ENCODE results near the gene RAB31.

RAB31 gene

DNA sequence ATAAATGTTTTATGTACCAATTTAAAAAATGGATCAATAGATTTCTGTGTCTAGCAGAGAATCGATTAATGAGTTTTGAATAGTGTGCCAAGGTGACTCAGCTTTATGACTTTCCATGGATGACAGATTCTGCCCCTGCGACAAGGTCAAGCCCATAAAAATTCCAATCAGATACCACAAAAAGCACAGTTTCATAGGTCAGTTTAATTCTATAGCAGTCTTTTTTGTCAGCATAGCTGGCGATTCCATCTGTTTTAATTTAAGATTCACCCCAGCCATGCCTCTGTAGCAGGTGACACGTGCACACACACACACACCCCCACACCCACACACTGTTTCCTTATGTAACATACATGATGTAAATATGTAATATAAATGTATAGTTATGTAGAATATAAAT is 28.9 kb downstream of the RAB31 start:
- Histone ChIP-seq H3K4me3 (ENCODE audit: low read length) (no peak overlapping the region), H3K27me3 (ENCODE audit: control insufficient read depth, insufficient read depth, low read length) (no peaks in the 10 kb centered on the region), H3K4me1 (ENCODE audit: control insufficient read depth, insufficient read depth, low read length) (peaks cover 7% of the 10 kb centered on the region), H3K36me3 (ENCODE audit: control insufficient read depth, insufficient read depth, low read length) (no peaks in the 10 kb centered on the region), H3K9me3 (ENCODE audit: control insufficient read depth, insufficient read depth, low read length) (no peaks in the 10 kb centered on the region), H3K27ac (ENCODE audit: low read length) (no peak overlapping the region)
- no peak for DNase-seq (ENCODE audit: low read depth, low spot score)
- WGBS (ENCODE audit: insufficient coverage, insufficient read length), result no CpG with 5 or more reads among the region's 4 CpGs

DNA sequence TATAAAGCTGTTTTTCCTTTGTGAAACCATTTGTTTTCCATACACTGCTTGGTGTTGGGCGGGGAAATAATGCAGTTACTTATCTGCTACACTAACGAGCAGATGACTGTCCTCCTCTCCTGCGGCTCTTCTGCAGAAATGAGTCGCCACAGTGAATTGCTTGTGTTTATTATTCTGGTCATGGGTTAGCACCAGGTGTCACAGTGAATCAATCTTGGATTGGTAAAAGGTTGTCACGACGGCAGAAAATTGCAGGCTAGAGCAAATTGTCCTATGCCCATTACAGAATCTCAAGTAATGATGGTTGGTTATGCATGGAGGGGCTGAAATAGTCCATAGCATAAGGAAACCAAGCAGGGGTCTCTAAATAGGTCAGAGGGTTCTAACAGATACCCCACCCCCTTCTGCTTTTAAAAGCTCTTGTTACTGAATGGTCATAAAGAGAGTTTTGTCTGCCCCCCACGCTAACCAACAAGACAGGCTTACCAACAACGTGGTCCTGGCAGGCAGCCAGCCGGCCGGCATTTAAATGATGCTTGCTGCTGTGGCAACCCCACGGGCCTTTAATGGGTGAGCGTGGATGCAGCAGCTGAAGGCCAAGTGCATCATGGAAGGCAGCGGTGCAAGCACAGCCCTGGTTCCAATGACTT is 29.5 kb downstream of the RAB31 start:
- DNase-seq (ENCODE audit: low read depth, low spot score), result no peak
- Histone ChIP-seq H3K27me3 (ENCODE audit: control insufficient read depth, insufficient read depth, low read length) (no peaks in the 10 kb centered on the region), H3K27ac (ENCODE audit: low read length) (no peak overlapping the region), H3K4me1 (ENCODE audit: control insufficient read depth, insufficient read depth, low read length) (peaks cover 8% of the 10 kb centered on the region), H3K36me3 (ENCODE audit: control insufficient read depth, insufficient read depth, low read length) (no peaks in the 10 kb centered on the region), H3K9me3 (ENCODE audit: control insufficient read depth, insufficient read depth, low read length) (no peaks in the 10 kb centered on the region), H3K4me3 (ENCODE audit: low read length) (no peak overlapping the region)
- no CpG with 5 or more reads among the region's 13 CpGs for WGBS (ENCODE audit: insufficient coverage, insufficient read length)

DNA sequence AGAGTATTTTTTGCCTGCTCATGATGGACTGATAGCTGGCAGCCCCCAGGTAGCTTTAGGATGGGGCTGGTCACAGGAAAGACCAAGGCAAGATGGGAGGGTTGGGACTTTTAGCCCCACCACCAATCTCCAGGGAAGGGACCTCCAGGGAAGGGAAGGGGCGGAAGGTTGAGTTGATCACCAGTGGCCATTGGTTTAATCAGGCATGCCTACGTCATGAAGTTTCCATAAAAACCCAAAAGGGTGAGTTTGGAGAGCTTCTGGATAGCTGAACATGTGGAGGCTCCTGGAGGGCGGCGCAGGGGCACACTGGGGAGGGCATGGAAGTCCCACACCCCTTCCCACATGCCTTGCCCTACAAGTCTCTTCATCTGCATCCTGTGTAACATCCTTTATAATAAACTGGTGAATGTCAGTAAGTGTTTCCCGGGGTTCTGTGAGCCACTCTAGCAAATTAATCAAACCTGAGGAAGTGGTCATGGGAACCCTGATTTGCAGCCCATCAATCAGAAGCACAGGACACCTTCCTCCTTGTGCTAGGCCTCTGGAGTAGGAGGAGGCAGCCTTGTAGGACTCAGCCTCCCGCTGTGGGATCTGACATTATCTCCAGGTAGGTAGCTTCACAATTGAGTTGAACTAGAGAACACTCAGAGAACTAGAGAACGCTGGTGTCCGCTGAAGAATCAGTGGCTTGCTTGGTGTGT is 30.3 kb downstream of the RAB31 start:
- H3K4me1 ChIP-seq (ENCODE audit: control insufficient read depth, insufficient read depth, low read length), result peaks cover 10% of the 10 kb centered on the region
- H3K36me3 ChIP-seq (ENCODE audit: control insufficient read depth, insufficient read depth, low read length), result no peaks in the 10 kb centered on the region
- H3K27me3 ChIP-seq (ENCODE audit: control insufficient read depth, insufficient read depth, low read length), result no peaks in the 10 kb centered on the region
- no peak overlapping the region for H3K27ac ChIP-seq (ENCODE audit: low read length)
- DNase-seq (ENCODE audit: low read depth, low spot score), result no peak
- WGBS (ENCODE audit: insufficient coverage, insufficient read length), result no CpG with 5 or more reads among the region's 8 CpGs
- no peak overlapping the region for H3K4me3 ChIP-seq (ENCODE audit: low read length)
- no peaks in the 10 kb centered on the region for H3K9me3 ChIP-seq (ENCODE audit: control insufficient read depth, insufficient read depth, low read length)

DNA sequence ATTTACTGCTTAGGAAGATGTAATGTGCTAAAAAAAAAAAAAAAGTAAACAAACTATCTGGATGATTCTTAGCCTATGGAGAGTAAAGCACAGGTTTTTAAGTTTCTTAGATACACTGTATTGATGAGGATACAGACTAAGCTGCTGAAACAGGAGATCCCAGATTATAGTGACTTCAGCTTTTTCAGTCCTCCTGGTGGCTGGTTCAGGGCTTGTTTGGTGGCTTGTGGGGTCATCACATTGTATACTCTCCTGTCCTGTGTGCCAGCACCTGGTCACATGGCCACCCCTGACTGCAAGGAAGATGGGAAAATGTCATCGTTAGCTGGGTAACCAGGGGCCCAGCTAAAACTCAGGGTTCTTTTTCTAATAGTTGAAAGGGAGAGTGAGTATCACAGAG is 31.4 kb downstream of the RAB31 start:
- WGBS (ENCODE audit: insufficient coverage, insufficient read length), result no CpG with 5 or more reads among the region's 1 CpG
- no peak overlapping the region for H3K4me3 ChIP-seq (ENCODE audit: low read length)
- no peaks in the 10 kb centered on the region for H3K27me3 ChIP-seq (ENCODE audit: control insufficient read depth, insufficient read depth, low read length)
- H3K27ac ChIP-seq (ENCODE audit: low read length), result no peak overlapping the region
- no peaks in the 10 kb centered on the region for H3K9me3 ChIP-seq (ENCODE audit: control insufficient read depth, insufficient read depth, low read length)
- DNase-seq (ENCODE audit: low read depth, low spot score), result no peak
- H3K36me3 ChIP-seq (ENCODE audit: control insufficient read depth, insufficient read depth, low read length), result no peaks in the 10 kb centered on the region
- peaks cover 11% of the 10 kb centered on the region for H3K4me1 ChIP-seq (ENCODE audit: control insufficient read depth, insufficient read depth, low read length)

DNA sequence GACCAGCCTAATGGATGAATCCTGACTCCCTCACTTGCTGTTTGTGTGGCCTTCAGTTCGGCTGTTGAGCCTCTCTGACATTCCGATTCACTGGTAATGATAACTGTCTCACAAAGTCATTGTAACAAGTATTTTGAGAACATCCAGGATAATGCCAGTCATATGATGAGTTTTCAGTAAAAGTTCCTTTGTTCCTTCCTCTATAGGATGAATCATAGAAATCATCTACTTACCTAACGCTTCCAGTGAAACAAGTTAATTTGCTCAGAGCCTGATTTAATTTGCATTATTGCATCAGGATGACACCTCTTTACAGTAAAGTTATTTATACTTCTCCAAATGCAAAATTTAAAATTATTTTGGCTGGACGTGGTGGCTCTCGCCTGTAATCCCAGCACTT is 32.0 kb downstream of the RAB31 start:
- no peak for DNase-seq (ENCODE audit: low read depth, low spot score)
- no peaks in the 10 kb centered on the region for H3K27me3 ChIP-seq (ENCODE audit: control insufficient read depth, insufficient read depth, low read length)
- peaks cover 11% of the 10 kb centered on the region for H3K4me1 ChIP-seq (ENCODE audit: control insufficient read depth, insufficient read depth, low read length)
- no peak overlapping the region for H3K27ac ChIP-seq (ENCODE audit: low read length)
- no CpG with 5 or more reads among the region's 5 CpGs for WGBS (ENCODE audit: insufficient coverage, insufficient read length)
- no peaks in the 10 kb centered on the region for H3K36me3 ChIP-seq (ENCODE audit: control insufficient read depth, insufficient read depth, low read length)
- no peaks in the 10 kb centered on the region for H3K9me3 ChIP-seq (ENCODE audit: control insufficient read depth, insufficient read depth, low read length)
- H3K4me3 ChIP-seq (ENCODE audit: low read length), result no peak overlapping the region

DNA sequence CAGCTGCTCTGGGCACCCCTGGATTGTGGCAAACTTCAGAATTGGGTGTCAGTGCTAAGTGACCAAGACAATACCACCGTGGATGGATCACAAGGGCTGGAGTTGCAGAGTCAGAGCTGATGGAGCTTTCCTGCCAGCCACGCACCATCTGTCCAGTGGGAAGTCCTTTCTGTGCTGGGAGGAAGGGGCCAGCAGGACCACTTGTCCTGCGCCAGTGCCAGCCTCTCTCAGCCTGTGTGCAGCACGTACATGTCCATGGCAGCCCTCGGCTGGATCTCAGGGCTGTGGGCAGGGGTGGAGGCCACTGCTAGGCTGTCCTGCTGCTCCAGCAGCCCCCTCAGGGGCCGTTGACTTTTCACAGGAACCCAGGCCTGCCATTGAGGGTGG is 33.3 kb downstream of the RAB31 start:
- Histone ChIP-seq H3K4me3 (ENCODE audit: low read length) (no peak overlapping the region), H3K27ac (ENCODE audit: low read length) (no peak overlapping the region), H3K4me1 (ENCODE audit: control insufficient read depth, insufficient read depth, low read length) (peaks cover 11% of the 10 kb centered on the region), H3K27me3 (ENCODE audit: control insufficient read depth, insufficient read depth, low read length) (no peaks in the 10 kb centered on the region), H3K36me3 (ENCODE audit: control insufficient read depth, insufficient read depth, low read length) (no peaks in the 10 kb centered on the region), H3K9me3 (ENCODE audit: control insufficient read depth, insufficient read depth, low read length) (no peaks in the 10 kb centered on the region)
- DNase-seq (ENCODE audit: low read depth, low spot score), result no peak
- WGBS (ENCODE audit: insufficient coverage, insufficient read length), result no CpG with 5 or more reads among the region's 6 CpGs

DNA sequence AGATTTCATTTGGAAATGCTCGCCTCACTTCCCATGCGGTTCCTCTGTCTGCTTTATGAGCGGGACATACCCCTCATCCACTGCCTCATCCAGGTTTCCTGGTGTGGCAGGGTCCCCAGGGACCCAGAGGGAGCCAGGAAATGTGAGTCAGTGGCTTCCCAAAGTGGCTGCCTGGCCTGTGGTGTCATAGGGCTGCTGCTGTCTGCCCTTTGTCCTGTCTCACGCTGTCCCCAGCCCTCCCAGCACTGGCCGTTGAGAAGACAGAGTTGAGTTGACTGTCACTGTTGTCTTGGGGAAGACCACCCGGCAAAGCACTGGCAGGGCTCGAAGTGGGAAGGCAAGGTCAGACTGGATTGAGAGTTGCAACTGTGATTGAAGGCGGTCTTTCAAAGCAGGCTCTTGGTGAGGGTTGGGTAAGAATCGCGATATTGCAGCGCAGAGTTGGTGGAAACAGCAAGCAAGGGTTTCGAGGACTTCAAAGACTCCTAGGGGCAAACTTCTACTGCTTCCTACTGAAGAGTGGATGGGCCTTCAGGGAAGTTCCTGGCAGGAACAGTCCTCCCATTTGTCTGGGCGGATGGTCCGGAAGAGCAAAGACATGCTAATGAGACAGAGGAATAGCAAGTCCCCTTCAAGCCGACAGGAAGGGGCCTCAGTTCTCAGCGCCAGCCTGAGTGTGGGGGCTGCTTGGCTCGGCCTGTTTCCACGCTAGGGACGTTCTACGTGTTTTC is 33.9 kb downstream of the RAB31 start:
- no peaks in the 10 kb centered on the region for H3K9me3 ChIP-seq (ENCODE audit: control insufficient read depth, insufficient read depth, low read length)
- H3K27ac ChIP-seq (ENCODE audit: low read length), result no peak overlapping the region
- DNase-seq (ENCODE audit: low read depth, low spot score), result no peak
- no peak overlapping the region for H3K4me3 ChIP-seq (ENCODE audit: low read length)
- H3K36me3 ChIP-seq (ENCODE audit: control insufficient read depth, insufficient read depth, low read length), result no peaks in the 10 kb centered on the region
- no CpG with 5 or more reads among the region's 20 CpGs for WGBS (ENCODE audit: insufficient coverage, insufficient read length)
- no peaks in the 10 kb centered on the region for H3K27me3 ChIP-seq (ENCODE audit: control insufficient read depth, insufficient read depth, low read length)
- H3K4me1 ChIP-seq (ENCODE audit: control insufficient read depth, insufficient read depth, low read length), result peaks cover 11% of the 10 kb centered on the region

DNA sequence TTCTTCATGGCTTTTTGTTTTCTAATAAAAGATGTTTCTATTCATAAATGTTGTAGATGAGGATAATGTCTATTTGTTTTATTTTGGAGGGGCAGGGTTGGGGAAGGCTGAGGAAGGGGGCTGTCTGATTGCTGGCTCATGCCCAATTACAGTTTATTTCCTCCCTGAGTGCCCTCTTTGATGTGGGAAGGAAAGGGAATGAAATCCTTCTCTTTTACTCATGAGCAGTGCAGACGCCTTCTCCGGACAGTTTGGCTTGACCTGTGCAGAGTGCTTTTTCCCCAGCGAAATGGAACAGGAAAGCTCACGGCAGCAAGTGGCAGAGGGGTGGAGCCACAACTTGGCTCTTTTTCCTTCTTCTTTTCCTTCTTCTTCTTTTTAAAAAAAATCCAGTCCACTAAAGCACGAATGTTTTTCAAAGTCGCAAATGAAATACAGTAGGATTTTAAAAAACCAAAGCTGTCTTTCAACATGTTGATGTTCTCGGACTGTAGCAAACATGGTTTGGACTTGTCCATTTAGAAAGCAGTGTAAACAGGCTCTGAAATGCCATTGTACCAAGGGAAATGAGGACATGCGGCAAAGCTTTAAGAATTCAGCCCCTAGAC is 34.5 kb downstream of the RAB31 start:
- no peak for DNase-seq (ENCODE audit: low read depth, low spot score)
- no CpG with 5 or more reads among the region's 8 CpGs for WGBS (ENCODE audit: insufficient coverage, insufficient read length)
- H3K9me3 ChIP-seq (ENCODE audit: control insufficient read depth, insufficient read depth, low read length), result no peaks in the 10 kb centered on the region
- no peaks in the 10 kb centered on the region for H3K27me3 ChIP-seq (ENCODE audit: control insufficient read depth, insufficient read depth, low read length)
- no peak overlapping the region for H3K4me3 ChIP-seq (ENCODE audit: low read length)
- no peak overlapping the region for H3K27ac ChIP-seq (ENCODE audit: low read length)
- H3K36me3 ChIP-seq (ENCODE audit: control insufficient read depth, insufficient read depth, low read length), result no peaks in the 10 kb centered on the region
- peaks cover 11% of the 10 kb centered on the region for H3K4me1 ChIP-seq (ENCODE audit: control insufficient read depth, insufficient read depth, low read length)

DNA sequence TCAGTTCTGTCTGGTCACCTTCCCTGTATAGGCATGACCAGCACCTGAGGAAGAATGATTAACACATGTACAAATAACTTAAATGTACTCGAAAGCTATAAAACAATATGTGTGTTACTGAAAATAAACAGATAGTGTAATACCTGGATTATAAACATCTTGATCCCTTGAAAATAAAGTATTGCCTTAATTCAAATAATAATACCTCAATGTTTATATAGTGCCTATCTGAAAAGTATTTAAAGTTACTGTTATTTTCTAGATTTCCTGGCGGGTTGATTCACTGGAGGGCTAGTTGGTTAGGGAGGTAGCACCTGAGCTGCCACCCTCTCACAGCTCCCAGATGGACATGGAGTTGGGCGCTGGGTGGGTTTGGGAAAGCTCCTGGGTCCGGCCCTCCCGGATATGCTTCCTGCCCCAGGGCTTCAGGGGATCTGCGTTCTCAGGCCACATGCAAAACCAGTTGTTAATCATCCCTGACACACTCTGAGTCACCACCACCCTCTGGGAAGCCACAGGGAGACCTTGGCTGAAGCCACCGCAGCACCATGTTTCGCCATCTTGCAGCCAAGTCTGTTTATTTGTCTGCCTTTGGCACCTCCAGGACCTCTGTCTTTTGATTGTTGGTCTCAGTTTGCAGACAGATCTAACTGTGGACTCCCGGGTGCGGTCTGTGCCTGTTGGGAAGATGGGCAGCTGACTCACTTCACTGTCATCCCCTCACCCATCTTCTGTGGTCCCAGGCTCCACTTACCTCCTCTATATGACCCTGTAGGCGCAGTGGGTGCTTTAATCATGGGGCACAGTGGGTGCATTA is 35.3 kb downstream of the RAB31 start:
- no peak for DNase-seq (ENCODE audit: low read depth, low spot score)
- WGBS (ENCODE audit: insufficient coverage, insufficient read length), result no CpG with 5 or more reads among the region's 11 CpGs
- Histone ChIP-seq H3K4me1 (ENCODE audit: control insufficient read depth, insufficient read depth, low read length) (peaks cover 11% of the 10 kb centered on the region), H3K36me3 (ENCODE audit: control insufficient read depth, insufficient read depth, low read length) (no peaks in the 10 kb centered on the region), H3K9me3 (ENCODE audit: control insufficient read depth, insufficient read depth, low read length) (no peaks in the 10 kb centered on the region), H3K4me3 (ENCODE audit: low read length) (no peak overlapping the region), H3K27ac (ENCODE audit: low read length) (no peak overlapping the region), H3K27me3 (ENCODE audit: control insufficient read depth, insufficient read depth, low read length) (no peaks in the 10 kb centered on the region)

DNA sequence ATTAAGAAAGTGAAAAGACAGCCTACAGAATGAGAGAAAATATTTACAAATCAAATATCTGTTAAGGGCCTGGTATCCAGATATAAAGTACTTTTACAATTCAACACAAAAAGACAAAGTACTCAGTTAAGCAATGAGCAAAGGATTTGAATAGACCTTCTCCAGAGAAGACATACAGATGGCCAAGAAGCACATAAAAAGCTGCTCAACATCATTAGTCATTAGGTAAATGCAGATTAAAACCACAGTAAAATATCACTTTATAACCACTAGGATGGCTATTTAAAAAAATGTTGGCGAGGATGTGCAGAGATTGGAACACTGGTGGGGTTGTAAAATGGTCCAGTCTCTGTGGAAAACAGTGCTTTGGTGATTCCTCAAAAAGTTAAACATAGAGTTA is 38.9 kb downstream of the RAB31 start:
- Histone ChIP-seq H3K27ac (ENCODE audit: low read length) (no peak overlapping the region), H3K27me3 (ENCODE audit: control insufficient read depth, insufficient read depth, low read length) (no peaks in the 10 kb centered on the region)
- no CpG with 5 or more reads among the region's 1 CpG for WGBS (ENCODE audit: insufficient coverage, insufficient read length)

More for the DNA sequence above, 38.9 kb downstream of the RAB31 start:
- no peak for DNase-seq (ENCODE audit: low read depth, low spot score)
- H3K4me3 ChIP-seq (ENCODE audit: low read length), result no peak overlapping the region
- no peaks in the 10 kb centered on the region for H3K9me3 ChIP-seq (ENCODE audit: control insufficient read depth, insufficient read depth, low read length)
- no peaks in the 10 kb centered on the region for H3K36me3 ChIP-seq (ENCODE audit: control insufficient read depth, insufficient read depth, low read length)
- peaks cover 7% of the 10 kb centered on the region; the same call in 1 of the 2 replicates for H3K4me1 ChIP-seq (ENCODE audit: control insufficient read depth, insufficient read depth, low read length)

Measured in iPS DF 6.9 (cell line).